ENCODE data around the gene ANKRD2.
"Not testable (repeated sequence)": the region's sequence is repeated elsewhere in the genome, so short reads cannot be mapped to it uniquely, and the experiment has no call there.

ANKRD2 gene

GRCh38 chr10:97546456-97547270, 25.9 kb upstream of the ANKRD2 start:
- no peak for DNase-seq

GRCh38 chr10:97547271-97547600, 25.3 kb upstream of the ANKRD2 start:
- DNase-seq: no peak

GRCh38 chr10:97547962-97548361, 24.6 kb upstream of the ANKRD2 start:
- DNase-seq: no peak

GRCh38 chr10:97548828-97549455, 23.6 kb upstream of the ANKRD2 start:
- DNase-seq: no peak

- no peak for DNase-seq
These were observed 22.8 kb upstream of the ANKRD2 start for GRCh38 chr10:97549587-97550322.

- no peak for DNase-seq
These were observed 22.0 kb upstream of the ANKRD2 start for GRCh38 chr10:97550336-97551149.

- no peak for DNase-seq
These were observed 21.3 kb upstream of the ANKRD2 start for GRCh38 chr10:97551271-97551670.

- DNase-seq: peak; percentile 58
These were observed 19.0 kb upstream of the ANKRD2 start for GRCh38 chr10:97553575-97554031.

GRCh38 chr10:97554336-97554735, 18.2 kb upstream of the ANKRD2 start:
- DNase-seq: not testable (repeated sequence)

GRCh38 chr10:97555541-97555940, 17.0 kb upstream of the ANKRD2 start:
- not testable (repeated sequence) for DNase-seq

GRCh38 chr10:97560731-97561381, 11.7 kb upstream of the ANKRD2 start:
- not testable (repeated sequence) for DNase-seq

GRCh38 chr10:97561386-97562077, 11.0 kb upstream of the ANKRD2 start:
- DNase-seq: not testable (repeated sequence)

GRCh38 chr10:97562329-97562728, 10.2 kb upstream of the ANKRD2 start:
- not testable (repeated sequence) for DNase-seq

- no peak for DNase-seq
These were observed 9.2 kb upstream of the ANKRD2 start for GRCh38 chr10:97563337-97563736.

- no peak for DNase-seq
These were observed 7.8 kb upstream of the ANKRD2 start for GRCh38 chr10:97564776-97565175.

- no peak for DNase-seq
These were observed 6.1 kb upstream of the ANKRD2 start for GRCh38 chr10:97566336-97566996.

GRCh38 chr10:97567891-97568290, 4.7 kb upstream of the ANKRD2 start:
- no peak for DNase-seq

GRCh38 chr10:97570146-97570788, 2.3 kb upstream of the ANKRD2 start:
- DNase-seq: no peak

GRCh38 chr10:97570789-97571471, 1.6 kb upstream of the ANKRD2 start:
- no peak for DNase-seq

GRCh38 chr10:97571622-97572021, 957 bp upstream of the ANKRD2 start:
- DNase-seq: no peak

Data from HCEC 1CT (cell line).